Activated naive CD8-positive, alpha-beta T cell treated with anti-CD3 and anti-CD28 coated beads, Interleukin-2, amount 10 ng/mL, durations not matched to agents 7 days and 5 days (primary cell): Measurements from ENCODE around the gene EXTL1. TPM values are rescaled to one million over a fixed set of nuclear protein-coding genes. Genes with fewer than 3 reads are reported as not detected.
A peak's percentile ranks its signal among the peaks of the same experiment; 100 is the strongest.

Experiments used
- ATAC-seq: fragments of 150-1000 bp; cut with Tn5 transposase; one replicate; pipeline ENCODE4 v1.10.0; 2021; ENCODE audit warnings: low read depth, moderate library complexity
- POLR2A ChIA-PET: fragments of 350-600 bp; sonication (Branson Sonifier 250); formaldehyde crosslinking; loops from one replicate; lab custom pipeline; 2021; ENCODE audit warnings: antibody characterized with exemption; lab: Charles Lee
- DNase-seq: peaks from one replicate; pipeline ENCODE4 v3.0.0; 2021
- H3K27ac Mint-ChIP-seq: one replicate; pipeline ENCODE4 v1.8.0; 2022; ENCODE audit warnings: mild to moderate bottlenecking, mixed read lengths
- H3K27me3 Mint-ChIP-seq: one replicate; pipeline ENCODE4 v1.8.0; 2022; ENCODE audit warnings: mild to moderate bottlenecking, moderate library complexity, mixed read lengths
- H3K36me3 Mint-ChIP-seq: one replicate; pipeline ENCODE4 v1.8.0; 2021; ENCODE audit warnings: mild to moderate bottlenecking, mixed read lengths
- H3K4me1 Mint-ChIP-seq: one replicate; pipeline ENCODE4 v1.8.0; 2021; ENCODE audit warnings: mixed read lengths
- H3K4me3 Mint-ChIP-seq: one replicate; pipeline ENCODE4 v1.8.0; 2022; ENCODE audit warnings: mild to moderate bottlenecking, moderate library complexity, mixed read lengths
- H3K9me3 Mint-ChIP-seq: one replicate; pipeline ENCODE4 v1.8.0; 2021; ENCODE audit warnings: mixed read lengths
- total RNA-seq, 2 experiments: library from RNA; stranded (reverse); gene quantifications; one replicate each; pipeline ENCODE4 v1.2.3, GENCODE V29; 2021

Gene EXTL1
- total RNA-seq, 2 experiments from 2014 or later: not detected

DNA sequence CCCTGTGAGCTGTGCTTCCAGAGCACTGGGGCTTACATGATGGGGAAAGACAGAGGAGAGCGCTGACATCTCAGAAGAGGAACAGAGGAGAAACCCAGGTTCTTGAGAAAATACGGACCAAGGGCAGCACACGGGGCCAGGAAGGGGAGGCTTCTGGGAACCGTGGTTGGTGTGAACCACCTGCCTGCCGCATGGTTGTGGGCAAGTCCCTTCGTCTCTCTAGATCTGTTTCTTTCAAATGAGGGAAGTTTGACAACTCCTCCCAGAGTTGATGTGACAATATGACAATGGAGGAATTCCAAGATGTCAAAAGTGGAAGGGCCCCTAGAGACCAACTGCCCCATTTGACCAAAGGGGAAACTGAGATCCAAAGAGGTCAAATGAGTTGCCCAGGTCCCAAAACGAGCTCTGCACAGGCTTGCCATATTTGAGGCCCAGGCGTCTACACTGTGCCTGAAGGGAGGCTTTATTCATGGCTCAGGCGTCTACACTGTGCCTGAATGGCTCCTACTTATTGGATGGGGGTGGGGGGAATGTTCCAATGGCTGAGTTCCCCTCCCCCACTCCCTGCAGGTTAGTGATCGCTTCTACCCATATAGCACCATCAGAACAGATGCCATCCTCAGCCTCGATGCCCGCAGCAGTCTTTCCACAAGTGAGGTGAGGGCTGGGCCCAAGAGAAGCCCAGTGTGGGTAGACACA, 11.2 kb downstream of the EXTL1 start:
- POLR2A ChIA-PET: interaction anchor here (0.7 kb wide), 1 partner anchor 144 kb away, joined by 3 read pairs; no protein-coding TSS in a partner anchor
- Mint-ChIP-seq H3K4me1 (peaks cover 10% of the 10 kb centered on the region), H3K36me3 (no peaks in the 10 kb centered on the region), H3K27ac (no peak overlapping the region), H3K4me3 (no peak overlapping the region), H3K9me3 (no peaks in the 10 kb centered on the region), H3K27me3 (peaks cover 12% of the 10 kb centered on the region)
- ATAC-seq (no peak), DNase-seq (no peak)

DNA sequence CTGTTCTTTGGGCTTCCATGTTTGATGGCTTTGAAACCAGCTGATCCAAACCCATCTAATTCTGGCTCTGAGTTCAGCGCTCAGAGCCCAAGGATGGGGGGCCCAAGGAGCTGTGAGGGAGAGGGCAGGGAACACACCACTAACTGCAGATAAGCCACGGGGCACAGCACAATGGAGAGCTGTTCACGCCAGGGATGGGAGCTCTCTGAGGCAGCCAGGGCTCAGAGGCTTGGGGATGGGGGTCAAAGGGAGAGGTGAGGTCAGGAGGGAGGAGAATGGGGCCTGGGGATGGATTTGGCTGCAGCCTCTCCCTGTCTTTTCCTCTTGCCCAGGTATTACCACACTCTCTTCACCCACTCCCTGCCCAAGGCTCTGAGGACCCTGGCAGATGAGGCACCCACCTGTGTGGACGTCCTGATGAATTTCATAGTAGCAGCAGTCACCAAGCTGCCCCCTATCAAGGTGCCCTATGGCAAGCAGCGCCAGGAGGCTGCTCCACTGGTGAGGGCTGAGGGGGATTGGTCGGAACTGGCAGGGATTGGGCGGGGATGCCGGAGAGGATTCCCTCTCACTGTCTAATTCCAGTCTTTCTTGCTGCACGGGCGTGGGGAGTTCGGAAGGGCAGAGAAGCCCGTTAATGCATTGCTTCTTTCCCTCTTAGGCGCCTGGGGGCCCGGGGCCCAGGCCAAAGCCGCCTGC, 13.1 kb downstream of the EXTL1 start:
- peaks cover 14% of the 10 kb centered on the region for H3K27me3 Mint-ChIP-seq
- peaks cover 10% of the 10 kb centered on the region for H3K4me1 Mint-ChIP-seq
- H3K9me3 Mint-ChIP-seq: no peaks in the 10 kb centered on the region
- DNase-seq (no peak), ATAC-seq (no peak)
- no peaks in the 10 kb centered on the region for H3K36me3 Mint-ChIP-seq
- peak overlapping the region; percentile 87 for H3K4me3 Mint-ChIP-seq
- POLR2A ChIA-PET: interaction anchor here (1.3 kb wide), 1 partner anchor 38 kb away, joined by 3 read pairs; no protein-coding TSS in a partner anchor
- H3K27ac Mint-ChIP-seq: peak overlapping the region; percentile 48

DNA sequence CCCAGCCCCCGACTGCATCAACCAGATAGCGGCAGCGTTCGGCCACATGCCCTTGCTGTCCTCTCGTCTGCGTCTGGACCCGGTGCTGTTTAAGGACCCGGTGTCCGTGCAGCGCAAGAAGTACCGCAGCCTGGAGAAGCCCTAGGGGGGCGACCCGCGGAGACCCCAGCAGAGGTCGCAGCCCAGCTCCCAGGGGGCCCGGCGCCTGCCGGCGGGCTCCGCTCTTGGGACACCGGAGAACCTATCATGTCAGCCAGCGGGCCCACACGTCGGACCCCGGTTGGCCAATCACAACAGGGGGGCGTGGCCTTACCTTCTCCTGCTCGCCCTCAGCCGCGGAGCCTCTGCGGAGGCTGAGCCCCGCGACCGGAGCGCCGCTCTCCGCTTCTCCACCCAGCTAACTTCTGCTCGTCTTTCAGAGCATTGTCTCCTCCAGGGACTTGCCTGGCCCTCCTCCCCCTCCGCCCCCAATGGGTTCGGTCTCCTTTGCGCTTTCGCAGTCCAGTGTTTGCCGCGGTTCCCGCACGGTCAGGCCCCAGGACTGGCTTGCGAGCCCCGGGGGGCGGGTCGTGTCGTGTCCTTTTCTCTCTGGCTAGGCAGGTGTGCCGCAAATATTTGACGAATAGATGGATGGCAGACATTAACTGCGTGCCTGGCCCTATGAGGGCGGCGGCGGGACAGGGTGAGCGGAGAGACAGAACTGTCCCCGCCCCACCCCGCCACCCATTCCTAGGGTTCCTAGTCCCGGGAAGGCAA, 13.8 kb downstream of the EXTL1 start:
- Mint-ChIP-seq H3K4me3 (peak overlapping the region; percentile 87), H3K9me3 (no peaks in the 10 kb centered on the region), H3K27me3 (peaks cover 15% of the 10 kb centered on the region), H3K27ac (peak overlapping the region; percentile 48), H3K4me1 (peaks cover 10% of the 10 kb centered on the region), H3K36me3 (no peaks in the 10 kb centered on the region)
- ATAC-seq (peak; percentile 94), DNase-seq (peak; percentile 90)
- POLR2A ChIA-PET: interaction anchor here (1.3 kb wide), 1 partner anchor 38 kb away, joined by 3 read pairs; no protein-coding TSS in a partner anchor

DNA sequence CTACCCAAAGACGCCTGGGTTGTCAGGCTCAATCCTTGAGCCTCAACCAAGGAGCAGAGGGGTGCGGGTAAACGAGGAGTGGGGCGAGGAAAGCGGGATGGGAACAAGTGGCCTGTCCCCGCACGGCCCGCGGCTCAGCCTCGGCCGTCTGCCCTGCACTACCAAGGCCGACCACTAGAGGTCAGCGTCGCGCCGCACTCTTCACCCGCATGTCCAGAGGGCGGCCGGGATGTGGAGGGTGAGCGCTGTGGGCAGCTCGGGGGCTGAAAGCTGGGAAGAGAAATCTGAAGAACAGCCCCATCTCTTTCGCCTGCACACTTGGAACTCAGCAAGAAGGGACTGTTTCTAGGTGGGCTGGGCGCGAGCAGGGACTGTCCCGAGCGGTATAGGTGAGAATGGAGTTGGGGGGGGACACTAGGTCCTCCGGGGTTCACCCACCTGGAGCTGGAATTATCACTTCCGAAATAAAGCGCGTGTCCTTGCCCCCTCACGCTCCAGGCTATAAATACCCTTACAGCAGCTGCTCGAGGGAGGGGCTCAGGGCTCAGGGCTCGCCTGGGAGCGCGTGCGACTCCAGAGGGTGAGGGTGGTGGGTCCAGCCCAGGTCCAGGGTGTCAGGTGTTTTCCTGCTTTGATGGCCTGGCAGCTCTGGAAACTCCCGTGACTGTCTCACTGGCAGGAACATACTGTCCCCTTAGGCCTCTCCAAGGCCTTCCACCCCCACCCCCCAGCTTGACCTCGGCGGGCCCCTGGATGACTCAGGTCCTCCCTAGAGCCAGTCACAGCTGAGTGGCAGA, 14.6 kb downstream of the EXTL1 start:
- Mint-ChIP-seq H3K4me1 (peaks cover 10% of the 10 kb centered on the region), H3K27me3 (peaks cover 11% of the 10 kb centered on the region), H3K9me3 (no peaks in the 10 kb centered on the region), H3K36me3 (no peaks in the 10 kb centered on the region), H3K27ac (no peak overlapping the region), H3K4me3 (peak overlapping the region; percentile 87)
- POLR2A ChIA-PET: no interaction called here
- DNase-seq (peak; percentile 90), ATAC-seq (peak; percentile 60)

DNA sequence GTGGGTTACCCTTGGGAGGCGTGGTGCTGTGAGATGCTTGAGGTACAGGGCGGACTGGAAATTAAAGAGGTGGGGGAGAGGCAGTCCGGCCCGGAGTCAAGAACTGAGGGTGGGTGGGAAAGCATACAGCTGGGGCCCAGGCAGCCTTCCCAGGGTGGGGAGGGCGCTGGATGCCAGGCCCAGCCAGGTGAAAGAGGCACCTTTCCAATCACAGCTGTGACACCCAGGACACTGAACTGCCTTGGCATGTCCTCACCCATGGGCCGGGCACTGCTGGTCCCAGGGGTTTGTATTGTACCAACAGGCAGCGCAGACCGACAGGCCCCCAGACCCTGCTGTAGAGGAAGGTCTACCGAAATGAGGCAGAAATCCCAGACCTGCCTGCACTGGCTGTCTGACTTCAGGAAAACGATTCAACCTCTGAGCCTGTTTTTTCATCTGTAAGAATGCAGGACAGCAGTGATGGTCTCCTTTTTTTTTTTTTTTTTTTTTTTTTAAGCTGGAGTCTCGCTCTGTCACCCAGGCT, 15.2 kb downstream of the EXTL1 start:
- ATAC-seq (no peak), DNase-seq (no peak)
- Mint-ChIP-seq H3K27me3 (peaks cover 11% of the 10 kb centered on the region), H3K4me1 (peaks cover 10% of the 10 kb centered on the region), H3K4me3 (no peak overlapping the region), H3K36me3 (no peaks in the 10 kb centered on the region), H3K9me3 (no peaks in the 10 kb centered on the region), H3K27ac (no peak overlapping the region)
- POLR2A ChIA-PET: interaction anchor here (0.6 kb wide), 1 partner anchor 23 kb away, joined by 3 read pairs; no protein-coding TSS in a partner anchor

DNA sequence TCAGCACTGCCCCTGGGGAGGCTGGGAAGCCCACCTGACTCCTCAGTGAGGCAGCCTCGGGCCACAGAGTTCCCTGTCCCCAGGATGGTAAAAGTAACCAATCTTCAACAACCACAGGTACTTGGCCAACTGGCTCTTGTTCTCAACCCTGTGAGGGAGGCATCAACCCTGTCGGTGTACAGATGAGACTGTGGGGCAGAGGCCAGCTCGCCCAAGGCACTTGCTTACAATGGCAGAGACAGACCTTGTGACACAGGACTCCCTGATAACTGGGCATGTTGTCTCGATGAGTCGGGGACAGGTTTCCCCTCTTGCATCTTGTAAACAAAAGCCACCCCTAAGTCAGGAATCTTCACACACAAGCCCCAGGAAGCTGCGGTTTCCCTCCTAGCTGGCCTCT, 16.3 kb downstream of the EXTL1 start:
- POLR2A ChIA-PET: no interaction called here
- peaks cover 10% of the 10 kb centered on the region for H3K4me1 Mint-ChIP-seq
- H3K27ac Mint-ChIP-seq: no peak overlapping the region
- H3K36me3 Mint-ChIP-seq: no peaks in the 10 kb centered on the region
- no peaks in the 10 kb centered on the region for H3K9me3 Mint-ChIP-seq
- no peak for ATAC-seq
- peaks cover 8% of the 10 kb centered on the region for H3K27me3 Mint-ChIP-seq
- H3K4me3 Mint-ChIP-seq: no peak overlapping the region
- no peak for DNase-seq

DNA sequence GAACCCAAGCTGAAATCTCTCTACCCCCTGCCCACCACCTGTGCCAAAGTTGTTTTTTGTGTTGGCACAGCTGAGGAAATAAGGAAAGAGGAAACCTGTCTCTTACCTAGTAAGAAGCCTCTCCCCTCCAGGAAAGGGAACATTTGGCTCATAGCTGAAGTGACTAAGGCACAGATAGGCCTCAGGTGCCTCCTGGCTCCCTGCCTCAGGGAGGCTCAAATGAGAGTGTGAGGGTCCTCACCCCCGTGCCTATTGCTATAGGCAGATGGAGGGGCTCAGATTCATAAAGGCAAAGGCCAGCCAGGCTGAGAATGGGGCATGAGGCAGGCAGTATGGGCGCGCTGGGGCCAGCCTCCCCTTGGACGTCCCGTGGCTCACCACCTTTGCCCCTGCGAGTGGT, 16.9 kb downstream of the EXTL1 start:
- Mint-ChIP-seq H3K27ac (no peak overlapping the region), H3K9me3 (no peaks in the 10 kb centered on the region), H3K27me3 (peaks cover 13% of the 10 kb centered on the region), H3K4me1 (peaks cover 10% of the 10 kb centered on the region), H3K36me3 (no peaks in the 10 kb centered on the region), H3K4me3 (no peak overlapping the region)
- POLR2A ChIA-PET: no interaction called here
- DNase-seq: no peak
- ATAC-seq: no peak

DNA sequence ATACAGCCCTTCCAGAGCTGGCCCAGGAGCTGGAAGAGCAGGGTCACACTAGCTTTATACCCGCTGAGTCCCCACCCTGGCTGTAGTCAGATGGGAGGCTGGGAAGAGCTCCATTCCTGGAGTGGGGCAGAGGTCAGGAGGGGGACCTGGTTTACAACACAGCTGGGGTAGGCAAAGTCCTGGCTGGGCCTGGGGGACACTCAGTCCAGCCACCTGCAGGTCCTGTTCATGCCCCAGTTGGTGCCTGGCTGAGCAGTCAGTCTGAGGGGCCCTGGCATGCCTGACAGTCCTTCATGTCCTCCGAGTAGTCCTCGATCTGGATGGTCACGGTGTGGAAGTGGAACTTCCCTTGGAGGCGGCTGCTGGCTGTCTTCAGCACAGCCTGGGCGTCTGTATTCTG, 17.3 kb downstream of the EXTL1 start:
- no peak for ATAC-seq

DNA sequence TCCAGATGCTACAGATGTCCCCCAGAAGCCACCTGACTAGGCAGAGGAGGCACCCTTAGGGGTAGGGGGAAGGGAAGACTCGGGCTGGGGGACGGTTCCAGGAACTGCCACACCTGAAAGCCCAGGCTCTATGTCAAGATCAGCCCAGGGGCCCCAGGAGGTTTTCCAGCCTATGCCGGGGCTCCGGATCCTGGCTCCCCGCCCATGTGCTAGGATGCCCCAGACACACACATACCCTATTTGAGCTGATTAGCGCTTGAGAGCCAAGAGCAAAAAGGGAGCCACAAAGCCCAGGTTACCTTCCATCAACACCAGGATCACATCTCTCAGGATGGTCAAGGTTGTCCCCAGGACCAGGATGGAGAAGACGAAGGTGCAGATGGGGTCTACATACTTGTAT, 19.8 kb downstream of the EXTL1 start:
- Mint-ChIP-seq H3K27me3 (peaks cover 29% of the 10 kb centered on the region), H3K36me3 (no peaks in the 10 kb centered on the region), H3K27ac (no peak overlapping the region), H3K4me3 (no peak overlapping the region), H3K9me3 (no peaks in the 10 kb centered on the region), H3K4me1 (peaks cover 2% of the 10 kb centered on the region)
- DNase-seq (no peak), ATAC-seq (no peak)
- POLR2A ChIA-PET: no interaction called here

More for the DNA sequence above, 17.3 kb downstream of the EXTL1 start:
- Mint-ChIP-seq H3K9me3 (no peaks in the 10 kb centered on the region), H3K4me1 (peaks cover 10% of the 10 kb centered on the region), H3K27ac (no peak overlapping the region), H3K27me3 (peaks cover 15% of the 10 kb centered on the region), H3K36me3 (no peaks in the 10 kb centered on the region), H3K4me3 (no peak overlapping the region)
- POLR2A ChIA-PET: no interaction called here
- DNase-seq: no peak

DNA sequence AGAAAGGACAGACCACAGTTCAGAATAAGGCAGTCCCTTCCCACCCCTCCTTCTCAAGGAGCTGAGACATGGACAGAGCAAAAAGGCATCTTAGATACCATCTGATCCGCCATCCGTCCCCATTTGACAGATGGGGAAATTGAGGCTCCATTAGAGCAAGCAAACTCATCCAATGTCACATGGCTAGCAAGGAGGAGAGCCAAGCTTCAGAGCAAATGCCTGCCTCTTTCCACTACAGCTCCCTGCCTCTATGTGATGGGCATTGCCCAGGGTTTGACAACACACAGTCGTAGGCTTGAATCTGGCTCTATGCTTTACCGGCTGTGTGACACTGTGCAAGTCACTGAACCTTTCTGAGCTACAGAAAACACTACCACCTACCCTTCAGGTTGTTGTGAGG, 20.4 kb downstream of the EXTL1 start:
- Mint-ChIP-seq H3K27me3 (peaks cover 35% of the 10 kb centered on the region), H3K4me3 (no peak overlapping the region), H3K4me1 (peaks cover 2% of the 10 kb centered on the region), H3K36me3 (no peaks in the 10 kb centered on the region), H3K9me3 (no peaks in the 10 kb centered on the region), H3K27ac (no peak overlapping the region)
- ATAC-seq: no peak
- DNase-seq: no peak
- POLR2A ChIA-PET: interaction anchor here (0.5 kb wide), 1 partner anchor 155 kb away, joined by 4 read pairs; no protein-coding TSS in a partner anchor

DNA sequence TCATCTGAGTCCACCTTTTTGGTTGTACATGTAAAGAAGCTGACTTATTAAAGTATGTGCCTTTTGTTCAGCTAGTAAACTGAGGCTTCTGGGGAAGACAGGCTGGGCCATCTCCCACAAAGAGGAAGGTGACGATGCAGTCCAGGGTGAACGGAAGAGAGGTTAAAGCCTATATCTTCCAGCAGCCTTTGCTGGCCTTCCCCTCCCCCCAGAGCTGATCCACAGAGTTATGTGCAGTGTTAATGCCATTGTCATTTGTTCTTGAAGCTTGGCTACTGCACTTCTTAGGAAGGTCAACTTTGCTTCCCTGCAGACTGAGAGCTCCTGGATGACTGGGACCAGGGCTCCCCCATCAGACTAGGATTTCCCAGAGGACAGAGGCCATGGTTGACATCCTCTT, 22.2 kb downstream of the EXTL1 start:
- peaks cover 52% of the 10 kb centered on the region for H3K27me3 Mint-ChIP-seq
- H3K27ac Mint-ChIP-seq: no peak overlapping the region
- H3K36me3 Mint-ChIP-seq: no peaks in the 10 kb centered on the region
- no peak for DNase-seq
- POLR2A ChIA-PET: no interaction called here
- H3K9me3 Mint-ChIP-seq: no peaks in the 10 kb centered on the region
- no peak overlapping the region for H3K4me3 Mint-ChIP-seq
- no peak for ATAC-seq
- H3K4me1 Mint-ChIP-seq: peaks cover 2% of the 10 kb centered on the region

DNA sequence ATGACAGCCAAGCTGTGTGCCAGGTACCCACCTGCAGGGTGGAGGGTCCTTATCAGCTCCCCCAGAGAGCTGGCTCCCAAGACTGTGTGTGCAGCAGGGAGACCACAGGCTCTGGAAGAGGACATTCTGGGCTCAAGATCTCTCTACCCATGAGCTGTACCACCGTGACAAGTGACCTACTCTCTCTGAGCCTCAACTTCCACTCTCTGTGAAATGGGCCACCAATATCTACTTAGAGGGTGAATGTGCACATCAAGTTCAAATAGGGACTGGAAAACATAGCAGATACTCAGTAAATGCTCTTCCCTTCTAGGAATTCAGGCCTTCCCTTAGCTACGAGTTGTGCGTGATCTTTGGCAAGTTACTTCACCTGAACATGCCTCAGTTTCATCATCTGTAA, 22.8 kb downstream of the EXTL1 start:
- no peaks in the 10 kb centered on the region for H3K9me3 Mint-ChIP-seq
- POLR2A ChIA-PET: no interaction called here
- peaks cover 2% of the 10 kb centered on the region for H3K4me1 Mint-ChIP-seq
- no peak overlapping the region for H3K4me3 Mint-ChIP-seq
- DNase-seq (no peak), ATAC-seq (no peak)
- H3K36me3 Mint-ChIP-seq: no peaks in the 10 kb centered on the region
- H3K27ac Mint-ChIP-seq: no peak overlapping the region
- H3K27me3 Mint-ChIP-seq: peaks cover 56% of the 10 kb centered on the region
